ENCODE results near the gene MRAS. TPM values are rescaled to one million over a fixed set of nuclear protein-coding genes. Genes with fewer than 3 reads are reported as not detected.

MRAS gene
- total and polyA plus RNA-seq, 3 donors from 2014 or later = 21.7 to 35.7 (median 27.6) TPM

GRCh38 chr3:138378331-138378730 lies 30.0 kb downstream of the MRAS start:
- DNase-seq = no peak
- Histone ChIP-seq H3K27ac (no peak overlapping the region), H3K9me3 (no peaks in the 10 kb centered on the region), H3K27me3 (no peaks in the 10 kb centered on the region), H3K4me1 (peaks cover 30% of the 10 kb centered on the region), H3K36me3 (ENCODE audit: low read depth, missing control alignments) (no peaks in the 10 kb centered on the region), H3K4me3 (no peak overlapping the region)
- WGBS, 2 donors = 92 to 95% methylated on average over 5 of the region's 5 CpGs
- intact Hi-C loops (cut with DNase I; ENCODE audit: low total_unique reads) = no loop called here
- no peak for TF ChIP-seq POLR2A (IDR thresholded peaks at IDR 0.05)
- TF ChIP-seq, protein P1, sequence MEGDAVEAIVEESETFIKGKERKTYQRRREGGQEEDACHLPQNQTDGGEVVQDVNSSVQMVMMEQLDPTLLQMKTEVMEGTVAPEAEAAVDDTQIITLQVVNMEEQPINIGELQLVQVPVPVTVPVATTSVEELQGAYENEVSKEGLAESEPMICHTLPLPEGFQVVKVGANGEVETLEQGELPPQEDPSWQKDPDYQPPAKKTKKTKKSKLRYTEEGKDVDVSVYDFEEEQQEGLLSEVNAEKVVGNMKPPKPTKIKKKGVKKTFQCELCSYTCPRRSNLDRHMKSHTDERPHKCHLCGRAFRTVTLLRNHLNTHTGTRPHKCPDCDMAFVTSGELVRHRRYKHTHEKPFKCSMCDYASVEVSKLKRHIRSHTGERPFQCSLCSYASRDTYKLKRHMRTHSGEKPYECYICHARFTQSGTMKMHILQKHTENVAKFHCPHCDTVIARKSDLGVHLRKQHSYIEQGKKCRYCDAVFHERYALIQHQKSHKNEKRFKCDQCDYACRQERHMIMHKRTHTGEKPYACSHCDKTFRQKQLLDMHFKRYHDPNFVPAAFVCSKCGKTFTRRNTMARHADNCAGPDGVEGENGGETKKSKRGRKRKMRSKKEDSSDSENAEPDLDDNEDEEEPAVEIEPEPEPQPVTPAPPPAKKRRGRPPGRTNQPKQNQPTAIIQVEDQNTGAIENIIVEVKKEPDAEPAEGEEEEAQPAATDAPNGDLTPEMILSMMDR (IDR thresholded peaks at IDR 0.05) = no peak

DNA sequence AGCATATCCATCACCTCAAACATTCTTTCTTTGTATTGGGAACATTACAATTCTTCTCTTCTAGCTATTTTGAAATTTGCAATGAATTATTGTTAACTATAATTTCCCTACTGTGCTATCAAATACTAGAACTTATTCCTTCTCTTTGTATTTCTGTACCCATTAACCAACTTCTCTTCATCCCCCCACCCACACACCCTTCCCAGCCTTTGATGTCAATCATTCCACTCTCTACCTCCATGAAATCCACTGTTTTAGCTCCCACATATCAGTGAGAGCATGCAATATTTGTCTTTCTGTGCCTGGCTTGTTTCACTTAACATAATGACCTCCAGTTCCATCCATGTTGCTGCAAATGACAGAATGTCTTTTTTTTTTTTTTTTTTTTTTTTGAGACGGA lies 30.6 kb downstream of the MRAS start:
- H3K4me3 ChIP-seq = no peak overlapping the region
- no peaks in the 10 kb centered on the region for H3K27me3 ChIP-seq
- TF ChIP-seq POLR2A (IDR thresholded peaks at IDR 0.05) = no peak
- TF ChIP-seq, protein P1 (IDR thresholded peaks at IDR 0.05) = no peak
- no peaks in the 10 kb centered on the region for H3K36me3 ChIP-seq (ENCODE audit: low read depth, missing control alignments)
- H3K4me1 ChIP-seq = peaks cover 30% of the 10 kb centered on the region
- intact Hi-C loops (cut with DNase I; ENCODE audit: low total_unique reads) = no loop called here
- no peaks in the 10 kb centered on the region for H3K9me3 ChIP-seq
- H3K27ac ChIP-seq = no peak overlapping the region
- WGBS, 2 donors = 88 to 100% methylated on average over 1 of the region's 1 CpG
- DNase-seq = no peak

DNA sequence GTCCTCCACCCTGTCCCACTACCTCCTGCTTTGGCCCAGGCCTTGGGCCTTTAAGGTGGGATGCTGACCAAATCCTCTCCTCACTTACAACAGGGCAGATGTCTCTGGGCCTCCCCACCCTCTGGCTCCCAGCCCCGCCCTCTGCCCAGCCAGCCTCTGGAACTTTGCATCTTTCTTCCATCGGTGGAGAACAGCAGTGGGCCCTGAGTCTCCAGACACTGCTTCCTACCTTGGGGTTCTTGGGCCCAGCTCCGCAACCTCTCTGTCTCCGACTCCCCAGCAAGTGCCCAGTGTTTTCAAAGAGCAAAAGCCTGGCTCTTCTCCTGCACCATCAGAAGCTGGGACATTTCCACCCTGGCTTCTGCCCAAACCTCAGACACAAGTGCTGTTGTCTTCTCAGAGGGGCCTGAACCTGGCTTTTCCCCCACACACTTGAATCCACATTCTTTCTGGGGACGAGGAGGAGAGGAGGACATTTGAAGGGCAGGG lies 33.1 kb downstream of the MRAS start:
- DNase-seq = peak; percentile 70
- Histone ChIP-seq H3K9me3 (no peaks in the 10 kb centered on the region), H3K27me3 (no peaks in the 10 kb centered on the region), H3K36me3 (ENCODE audit: low read depth, missing control alignments) (no peaks in the 10 kb centered on the region), H3K4me3 (no peak overlapping the region), H3K27ac (peak overlapping the region; percentile 37 to 86), H3K4me1 (peaks cover 18% of the 10 kb centered on the region)
- intact Hi-C loops (cut with DNase I; ENCODE audit: low total_unique reads) = no loop called here
- 48 to 49% methylated on average over 5 of the region's 5 CpGs for WGBS, 2 donors
- no peak for TF ChIP-seq POLR2A (IDR thresholded peaks at IDR 0.05)
- TF ChIP-seq, protein P1 (IDR thresholded peaks at IDR 0.05) = no peak

DNA sequence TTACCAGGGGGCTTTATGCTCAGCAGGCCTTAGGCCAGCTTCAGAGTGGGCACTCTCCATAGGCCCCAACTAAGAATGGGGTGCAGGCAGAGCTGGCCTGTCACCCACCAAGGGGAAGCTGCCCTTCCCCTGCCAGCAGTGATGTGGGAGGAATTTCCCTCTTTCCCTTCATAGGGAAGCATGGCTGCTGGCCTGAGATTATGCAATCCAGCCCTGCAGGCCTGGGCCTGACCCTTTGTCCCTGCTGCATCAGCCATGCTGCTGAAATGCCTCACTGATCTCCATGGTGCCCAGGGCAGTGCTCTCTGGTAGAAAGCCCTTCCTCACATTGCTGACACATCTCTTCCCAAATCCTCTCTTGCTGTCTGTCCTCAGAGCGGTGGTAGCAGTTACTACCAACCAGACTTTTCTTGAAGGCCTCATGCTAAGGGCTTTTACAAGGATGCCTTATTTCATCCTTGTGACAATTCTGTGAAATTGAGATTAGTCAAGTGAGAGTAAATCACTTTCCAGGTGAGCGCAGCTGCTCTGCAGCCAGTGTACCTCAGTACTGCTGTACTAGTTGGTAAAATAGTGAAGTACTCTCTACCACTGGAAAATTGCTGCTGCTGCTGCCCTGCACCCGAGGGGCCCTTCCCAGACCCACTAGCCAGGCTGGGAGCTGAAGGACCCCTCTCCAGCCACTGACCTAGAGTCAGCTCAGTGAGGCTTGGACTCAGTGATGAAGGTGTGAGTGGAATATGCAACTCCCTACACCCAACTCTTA lies 33.8 kb downstream of the MRAS start:
- intact Hi-C loops (cut with DNase I; ENCODE audit: low total_unique reads) = no loop called here
- peak overlapping the region; percentile 37 to 86 for H3K27ac ChIP-seq
- H3K4me1 ChIP-seq = peaks cover 18% of the 10 kb centered on the region
- H3K36me3 ChIP-seq (ENCODE audit: low read depth, missing control alignments) = no peaks in the 10 kb centered on the region
- peak; percentile 66 for DNase-seq
- H3K9me3 ChIP-seq = no peaks in the 10 kb centered on the region
- H3K4me3 ChIP-seq = no peak overlapping the region
- no peaks in the 10 kb centered on the region for H3K27me3 ChIP-seq
- TF ChIP-seq, protein P1 (IDR thresholded peaks at IDR 0.05) = no peak
- TF ChIP-seq POLR2A (IDR thresholded peaks at IDR 0.05) = no peak
- 83 to 98% methylated on average over 3 of the region's 3 CpGs for WGBS, 2 donors

Data from testis (tissue), 3 donors.